Activated T-cell treated with anti-CD3 and anti-CD28 coated beads for 1 hour (primary cell): ENCODE results near the gene SEMA3F.

ENCODE experiments used
- DNase-seq: peaks from one replicate; pipeline ENCODE4 v3.0.0-alpha.2; 2020; ENCODE audit warnings: low read depth

The SEMA3F gene

GRCh38 chr3:50156549-50157493 is 1.7 kb downstream of the SEMA3F start:
- DNase-seq, result no peak

- DNase-seq, result no peak
These were observed 2.9 kb downstream of the SEMA3F start for GRCh38 chr3:50157827-50158529.

- no peak for DNase-seq
These were observed 3.5 kb downstream of the SEMA3F start for GRCh38 chr3:50158530-50159146.

GRCh38 chr3:50160561-50160983 is 5.4 kb downstream of the SEMA3F start:
- DNase-seq, result no peak

GRCh38 chr3:50161320-50161719 is 6.2 kb downstream of the SEMA3F start:
- no peak for DNase-seq

- DNase-seq, result no peak
These were observed 7.1 kb downstream of the SEMA3F start for GRCh38 chr3:50162034-50162883.

- DNase-seq, result no peak
These were observed 8.7 kb downstream of the SEMA3F start for GRCh38 chr3:50163572-50164455.

- DNase-seq, result no peak
These were observed 9.4 kb downstream of the SEMA3F start for GRCh38 chr3:50164481-50164880.

GRCh38 chr3:50164984-50165909 is 10.1 kb downstream of the SEMA3F start:
- DNase-seq, result no peak

GRCh38 chr3:50165910-50166538 is 10.9 kb downstream of the SEMA3F start:
- DNase-seq, result no peak

- DNase-seq, result no peak
These were observed 11.5 kb downstream of the SEMA3F start for GRCh38 chr3:50166620-50167019.

- no peak for DNase-seq
These were observed 12.1 kb downstream of the SEMA3F start for GRCh38 chr3:50167069-50167840.

GRCh38 chr3:50167841-50168209 is 12.7 kb downstream of the SEMA3F start:
- no peak for DNase-seq

GRCh38 chr3:50168388-50168787 is 13.3 kb downstream of the SEMA3F start:
- no peak for DNase-seq

GRCh38 chr3:50168791-50169190 is 13.7 kb downstream of the SEMA3F start:
- no peak for DNase-seq

- DNase-seq, result no peak
These were observed 14.2 kb downstream of the SEMA3F start for GRCh38 chr3:50169232-50169832.

GRCh38 chr3:50169858-50170257 is 14.7 kb downstream of the SEMA3F start:
- no peak for DNase-seq

- DNase-seq, result no peak
These were observed 15.6 kb downstream of the SEMA3F start for GRCh38 chr3:50170689-50171088.
